Activated CD4-positive, alpha-beta T cell treated with anti-CD3 and anti-CD28 coated beads, Interleukin-2, amount 50 U/mL, for 16 hours (primary cell): Measurements from ENCODE around the gene FBXL17.
A peak's percentile ranks its signal among the peaks of the same experiment; 100 is the strongest.

ENCODE experiments used
- DNase-seq: peaks from one replicate; pipeline ENCODE4 v3.0.0-alpha.2; 2020

The FBXL17 gene

GRCh38 chr5:108079753-108080152, 302.1 kb downstream of the FBXL17 start:
- no peak for DNase-seq

GRCh38 chr5:108078882-108079281, 303.0 kb downstream of the FBXL17 start:
- no peak for DNase-seq

- no peak for DNase-seq
Measured at GRCh38 chr5:108078345-108078744, 303.6 kb downstream of the FBXL17 start.

- no peak for DNase-seq
Measured at GRCh38 chr5:108074626-108075025, 307.3 kb downstream of the FBXL17 start.

- DNase-seq, result no peak
Measured at GRCh38 chr5:108064302-108064701, 317.6 kb downstream of the FBXL17 start.

- DNase-seq, result no peak
Measured at GRCh38 chr5:108061941-108062340, 320.0 kb downstream of the FBXL17 start.

GRCh38 chr5:108060340-108060739, 321.6 kb downstream of the FBXL17 start:
- DNase-seq, result no peak

GRCh38 chr5:108059334-108059733, 322.6 kb downstream of the FBXL17 start:
- DNase-seq, result no peak

- no peak for DNase-seq
Measured at GRCh38 chr5:108054349-108054748, 327.5 kb downstream of the FBXL17 start.

GRCh38 chr5:108046955-108047670, 334.8 kb downstream of the FBXL17 start:
- no peak for DNase-seq

GRCh38 chr5:108036482-108036881, 345.4 kb downstream of the FBXL17 start:
- no peak for DNase-seq

- no peak for DNase-seq
Measured at GRCh38 chr5:108028883-108029282, 353.0 kb downstream of the FBXL17 start.

GRCh38 chr5:108028412-108028811, 353.5 kb downstream of the FBXL17 start:
- DNase-seq, result no peak

- no peak for DNase-seq
Measured at GRCh38 chr5:108025957-108026356, 355.9 kb downstream of the FBXL17 start.

- DNase-seq, result no peak
Measured at GRCh38 chr5:108024986-108025385, 356.9 kb downstream of the FBXL17 start.

- DNase-seq, result no peak
Measured at GRCh38 chr5:108016101-108016500, 365.8 kb downstream of the FBXL17 start.

- no peak for DNase-seq
Measured at GRCh38 chr5:108006791-108007190, 375.1 kb downstream of the FBXL17 start.

- peak; percentile 46 for DNase-seq
Measured at GRCh38 chr5:108003178-108003577, 378.7 kb downstream of the FBXL17 start.

- DNase-seq, result no peak
Measured at GRCh38 chr5:108001222-108001621, 380.7 kb downstream of the FBXL17 start.

- DNase-seq, result no peak
Measured at GRCh38 chr5:107997338-107997980, 384.4 kb downstream of the FBXL17 start.

- no peak for DNase-seq
Measured at GRCh38 chr5:107993341-107993740, 388.6 kb downstream of the FBXL17 start.

GRCh38 chr5:107990881-107991810, 390.8 kb downstream of the FBXL17 start:
- no peak for DNase-seq

- DNase-seq, result no peak
Measured at GRCh38 chr5:107985144-107985543, 396.8 kb downstream of the FBXL17 start.
